Body of pancreas (tissue), 4 donors: Measurements from ENCODE around the gene SOST. TPM values are rescaled to one million over a fixed set of nuclear protein-coding genes. Genes with fewer than 3 reads are reported as not detected.

ENCODE experiments used
- ATAC-seq: fragments of 150-250 bp; one replicate; pipeline ENCODE4 v1.9.1; 2016
- DNase-seq, 4 donors: peaks; one replicate each; pipeline ENCODE4 v3.0.0-alpha.2; 2019
- H3K27ac ChIP-seq, 4 donors: fragments of 200-600 bp; sonication (generic); 1 replicate in 3 of 4; 2 replicates in 1 of 4; pipeline versions ENCODE4 v1.5.1 to v1.6.1; 2016 to 2019; ENCODE audit warnings: mild to moderate bottlenecking in 1 of 4, mixed read lengths in 1 of 4, moderate library complexity in 1 of 4
- H3K27me3 ChIP-seq, 2 donors: fragments of 200-600 bp; sonication (generic); one replicate each; pipeline ENCODE4 v1.6.0; 2016; ENCODE audit warnings: mild to moderate bottlenecking in 1 of 2
- H3K36me3 ChIP-seq, 2 donors: fragments of 200-600 bp; sonication (generic); replicated peaks in 1 of 2; 2 replicates each; pipeline ENCODE4 v1.5.1; 2016; ENCODE audit warnings: low read depth in 2 of 2; ENCODE audit not compliant: insufficient read depth in 1 of 2
- H3K4me1 ChIP-seq: fragments of 200-600 bp; sonication (generic); one replicate; pipeline ENCODE4 v1.6.0; 2016
- H3K4me3 ChIP-seq, 2 donors: fragments of 200-600 bp; sonication (generic); 1 replicate in 1 of 2; 2 replicates in 1 of 2; pipeline ENCODE4 v1.5.1; 2016 to 2019
- H3K9me3 ChIP-seq, 3 donors: fragments of 200-600 bp; sonication (generic); 1 replicate in 2 of 3; 2 replicates in 1 of 3; pipeline ENCODE4 v1.5.1; 2016
- POLR2A ChIP-seq, 3 donors: fragments of 450-650 bp; IDR thresholded peaks; one replicate each; pipeline ENCODE4 v1.6.1; 2016; ENCODE audit warnings: antibody characterized with exemption in 3 of 3, mild to moderate bottlenecking in 2 of 3
- WGBS, 2 donors: methylation state at CpG; one replicate each; pipeline ENCODE4 v1.1.5; 2017; 5-methylcytosine and 5-hydroxymethylcytosine counted together
- intact Hi-C: fragments of 100-400 bp; cut with DNase I; formaldehyde crosslinking; loops from one replicate; pipeline ENCODE4 v1.15.1; 2023
- total RNA-seq, 2 donors: library from RNA; depleted of rRNA; stranded (reverse); fragments of >200 nt; gene quantifications; one replicate each; pipeline ENCODE4 v1.1.0, GENCODE V29; 2016
- TF ChIP-seq, protein P1 (sequence below), 7 experiments: fragments of 450-650 bp in 4 of 7; fragments of 200-600 bp in 3 of 7; sonication (generic) in 3 of 7; IDR thresholded peaks; one replicate each; pipeline ENCODE4 v1.5.1; 2016 to 2019; ENCODE audit warnings: antibody characterized with exemption in 7 of 7

Gene SOST
- total RNA-seq, 2 donors from 2014 or later = not detected

DNA sequence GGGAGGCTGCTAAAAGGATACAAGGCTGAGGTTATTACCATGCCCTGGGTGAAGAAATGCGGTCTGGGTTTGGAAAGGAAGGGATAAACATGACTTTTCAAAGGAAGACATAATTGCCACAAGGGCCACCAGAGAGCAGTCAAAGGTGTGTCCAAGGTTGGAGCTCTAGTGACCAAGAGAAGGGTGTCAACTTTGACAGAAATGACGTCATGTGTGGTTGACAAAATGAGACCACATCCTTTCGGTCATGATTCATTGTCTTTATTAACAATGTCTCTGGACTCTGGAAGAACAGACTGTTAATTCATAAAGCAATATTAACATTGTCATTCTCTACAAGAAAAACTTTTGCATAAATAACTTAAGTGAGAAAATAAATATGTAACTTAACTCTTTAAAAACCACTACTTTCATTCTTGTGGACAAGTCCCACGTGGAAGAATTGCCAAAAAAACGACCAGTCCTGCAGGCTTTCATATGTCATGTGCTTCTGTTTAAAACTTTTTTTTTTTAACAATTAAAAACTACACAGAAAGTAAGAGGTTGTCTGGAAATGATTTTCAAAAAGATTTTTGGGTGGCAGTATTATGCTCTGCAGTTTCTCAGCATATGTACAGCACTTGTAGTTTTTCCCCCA is 5.0 kb downstream of the SOST start:
- 60 to 68% methylated on average over 5 of the region's 5 CpGs for WGBS, 2 donors
- intact Hi-C loops = loop anchor here (10.0 kb wide), 1 partner anchor 169 kb away; no protein-coding TSS in a partner anchor
- Histone ChIP-seq H3K27ac (no peak overlapping the region), H3K4me3 (no peak overlapping the region), H3K27me3 (peaks cover 0 to 9% of the 10 kb centered on the region in 2 donors), H3K4me1 (peaks cover 14% of the 10 kb centered on the region), H3K36me3 (no peaks in the 10 kb centered on the region), H3K9me3 (no peaks in the 10 kb centered on the region)
- TF ChIP-seq POLR2A (IDR thresholded peaks at IDR 0.05) = no peak
- TF ChIP-seq, protein P1, sequence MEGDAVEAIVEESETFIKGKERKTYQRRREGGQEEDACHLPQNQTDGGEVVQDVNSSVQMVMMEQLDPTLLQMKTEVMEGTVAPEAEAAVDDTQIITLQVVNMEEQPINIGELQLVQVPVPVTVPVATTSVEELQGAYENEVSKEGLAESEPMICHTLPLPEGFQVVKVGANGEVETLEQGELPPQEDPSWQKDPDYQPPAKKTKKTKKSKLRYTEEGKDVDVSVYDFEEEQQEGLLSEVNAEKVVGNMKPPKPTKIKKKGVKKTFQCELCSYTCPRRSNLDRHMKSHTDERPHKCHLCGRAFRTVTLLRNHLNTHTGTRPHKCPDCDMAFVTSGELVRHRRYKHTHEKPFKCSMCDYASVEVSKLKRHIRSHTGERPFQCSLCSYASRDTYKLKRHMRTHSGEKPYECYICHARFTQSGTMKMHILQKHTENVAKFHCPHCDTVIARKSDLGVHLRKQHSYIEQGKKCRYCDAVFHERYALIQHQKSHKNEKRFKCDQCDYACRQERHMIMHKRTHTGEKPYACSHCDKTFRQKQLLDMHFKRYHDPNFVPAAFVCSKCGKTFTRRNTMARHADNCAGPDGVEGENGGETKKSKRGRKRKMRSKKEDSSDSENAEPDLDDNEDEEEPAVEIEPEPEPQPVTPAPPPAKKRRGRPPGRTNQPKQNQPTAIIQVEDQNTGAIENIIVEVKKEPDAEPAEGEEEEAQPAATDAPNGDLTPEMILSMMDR (IDR thresholded peaks at IDR 0.05) = no peak
- DNase-seq = no peak
- ATAC-seq = no peak

DNA sequence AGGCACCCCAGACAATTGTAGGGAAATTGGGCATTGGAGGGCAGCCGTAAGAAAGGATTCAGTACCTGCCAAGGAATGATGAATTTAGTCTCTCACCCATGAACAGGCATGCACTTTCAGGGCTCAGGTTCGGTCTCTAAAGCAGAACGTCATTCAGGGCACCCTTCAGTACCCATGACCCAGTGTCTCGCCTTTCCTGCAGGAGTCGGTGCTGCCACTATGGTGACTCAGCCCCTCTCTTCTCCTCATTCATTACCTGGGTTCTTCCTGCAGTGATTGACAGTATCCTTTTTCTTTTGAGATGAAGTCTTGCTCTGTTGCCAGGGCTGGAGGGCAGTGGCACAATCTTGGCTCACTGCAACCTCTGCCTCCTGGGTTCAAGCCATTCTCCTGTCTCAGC is 8.4 kb downstream of the SOST start:
- no peak overlapping the region for H3K27ac ChIP-seq
- DNase-seq (no peak), ATAC-seq (no peak)
- no peak overlapping the region for H3K4me3 ChIP-seq
- H3K36me3 ChIP-seq = no peaks in the 10 kb centered on the region
- intact Hi-C loops = loop anchor here (10.0 kb wide), 1 partner anchor 165 kb away; no protein-coding TSS in a partner anchor
- no peak for TF ChIP-seq POLR2A (IDR thresholded peaks at IDR 0.05)
- TF ChIP-seq, protein P1 (IDR thresholded peaks at IDR 0.05) = no peak
- H3K9me3 ChIP-seq = no peaks in the 10 kb centered on the region
- 69 to 76% methylated on average over 5 of the region's 5 CpGs for WGBS, 2 donors
- H3K27me3 ChIP-seq = peaks cover 0 to under 1% of the 10 kb centered on the region in 2 donors
- H3K4me1 ChIP-seq = peaks cover 8% of the 10 kb centered on the region

DNA sequence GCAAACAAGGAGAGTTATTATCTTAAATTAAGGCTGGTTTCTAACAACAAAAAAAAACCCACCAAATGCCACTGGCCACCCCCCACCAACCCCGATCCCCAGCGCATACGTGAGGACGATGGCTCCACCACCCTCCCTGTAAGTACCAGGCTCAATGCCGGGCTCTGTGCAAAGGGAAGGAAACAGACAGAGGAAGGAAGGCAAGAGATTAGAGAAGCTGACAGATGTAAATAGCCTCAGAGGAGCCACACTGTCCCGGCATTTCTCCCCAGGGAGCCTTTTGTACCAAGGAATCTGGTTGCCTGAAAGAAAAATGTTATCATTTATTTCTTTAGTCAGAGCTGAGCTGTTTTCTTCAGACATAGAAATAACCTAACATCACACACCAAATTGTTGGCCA is 13.1 kb downstream of the SOST start:
- no peak overlapping the region for H3K4me3 ChIP-seq
- no peak for TF ChIP-seq POLR2A (IDR thresholded peaks at IDR 0.05)
- TF ChIP-seq, protein P1 (IDR thresholded peaks at IDR 0.05) = no peak
- no peaks in the 10 kb centered on the region for H3K4me1 ChIP-seq
- WGBS, 2 donors = 10 to 35% methylated on average over 6 of the region's 6 CpGs
- ATAC-seq (no peak), DNase-seq (no peak)
- H3K9me3 ChIP-seq = no peaks in the 10 kb centered on the region
- H3K27me3 ChIP-seq = no peaks in the 10 kb centered on the region
- H3K36me3 ChIP-seq = no peaks in the 10 kb centered on the region
- H3K27ac ChIP-seq = no peak overlapping the region
- intact Hi-C loops = no loop called here

DNA sequence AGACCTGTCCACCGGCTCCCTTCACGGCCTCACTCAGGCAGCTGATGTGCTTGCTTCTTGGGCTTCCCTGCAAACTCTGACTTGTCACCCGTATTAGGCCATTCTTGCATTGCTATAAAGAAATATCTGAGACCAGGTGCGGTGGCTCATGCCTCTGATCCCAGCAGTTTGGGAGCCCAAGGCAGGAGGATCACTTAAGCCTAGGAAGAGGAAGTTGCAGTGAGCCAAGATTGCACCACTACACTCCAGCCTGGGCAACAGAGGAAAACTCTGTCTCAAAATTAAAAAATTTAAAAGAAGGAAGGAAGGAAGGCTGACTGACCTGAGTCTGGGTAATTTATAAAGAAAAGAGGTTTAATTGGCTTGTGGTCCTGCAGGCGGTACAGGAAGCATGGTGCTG is 17.0 kb downstream of the SOST start:
- no peaks in the 10 kb centered on the region for H3K4me1 ChIP-seq
- no peaks in the 10 kb centered on the region for H3K36me3 ChIP-seq
- DNase-seq (no peak), ATAC-seq (no peak)
- 84 to 94% methylated on average over 5 of the region's 5 CpGs for WGBS, 2 donors
- no peaks in the 10 kb centered on the region for H3K9me3 ChIP-seq
- no peaks in the 10 kb centered on the region for H3K27me3 ChIP-seq
- H3K4me3 ChIP-seq = no peak overlapping the region
- no peak overlapping the region for H3K27ac ChIP-seq
- TF ChIP-seq, protein P1 (IDR thresholded peaks at IDR 0.05) = no peak
- TF ChIP-seq POLR2A (IDR thresholded peaks at IDR 0.05) = no peak
- intact Hi-C loops = no loop called here

DNA sequence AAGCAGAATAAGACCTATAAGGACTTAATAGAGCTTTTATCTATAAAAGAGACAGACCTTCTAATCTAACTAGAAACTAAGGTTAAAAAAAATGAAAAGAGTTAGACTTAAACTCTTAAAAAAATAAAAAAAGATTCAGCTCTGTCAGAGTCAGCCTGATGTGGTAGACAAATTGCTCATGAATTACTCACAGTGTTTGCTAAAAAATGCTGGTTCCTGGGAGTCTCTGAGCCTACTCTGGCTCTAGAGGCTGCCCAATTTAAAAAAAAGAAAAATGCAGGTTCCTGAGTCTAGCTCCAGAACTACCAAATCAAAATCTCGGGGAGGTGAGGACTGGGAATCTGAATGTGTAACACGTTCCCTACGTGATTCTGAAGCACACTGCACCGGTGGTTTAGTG is 18.1 kb downstream of the SOST start:
- no peak overlapping the region for H3K27ac ChIP-seq
- intact Hi-C loops = no loop called here
- DNase-seq (no peak), ATAC-seq (no peak)
- no peaks in the 10 kb centered on the region for H3K4me1 ChIP-seq
- H3K27me3 ChIP-seq = no peaks in the 10 kb centered on the region
- WGBS, 2 donors = 54 to 63% methylated on average over 4 of the region's 4 CpGs
- TF ChIP-seq, protein P1 (IDR thresholded peaks at IDR 0.05) = no peak
- no peak for TF ChIP-seq POLR2A (IDR thresholded peaks at IDR 0.05)
- H3K9me3 ChIP-seq = no peaks in the 10 kb centered on the region
- H3K36me3 ChIP-seq = no peaks in the 10 kb centered on the region
- no peak overlapping the region for H3K4me3 ChIP-seq
